G401.6 (cell line): ENCODE results near the gene R3HCC1L.
"Not testable (repeated sequence)": the region's sequence is repeated elsewhere in the genome, so short reads cannot be mapped to it uniquely, and the experiment has no call there.

Experiments used
- FAIRE-seq: peaks from 2 replicates; lab custom pipeline; 2012; peaks lifted over from hg19 to GRCh38; lab: Jason Lieb, UNC

Gene R3HCC1L

DNA sequence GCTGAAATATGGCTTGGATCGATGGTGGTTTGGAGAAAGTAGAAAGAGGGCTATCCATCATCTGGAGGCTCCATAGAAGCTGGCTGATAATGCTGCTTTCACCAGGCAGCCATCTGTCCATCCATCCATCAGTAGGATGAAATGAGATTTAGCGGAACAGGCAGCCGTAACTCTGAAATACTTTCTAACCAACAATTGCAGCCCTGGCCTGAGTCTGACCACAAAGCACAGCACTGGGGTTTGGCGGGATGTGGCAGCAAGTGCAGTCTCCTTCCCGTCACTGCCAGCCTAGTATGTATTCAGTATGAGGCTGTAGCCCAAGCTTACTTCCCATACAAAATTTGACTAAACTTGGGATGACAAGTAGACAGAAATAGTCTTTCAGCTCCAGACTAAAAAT, 38.0 kb downstream of the R3HCC1L start:
- FAIRE-seq = no peak

DNA sequence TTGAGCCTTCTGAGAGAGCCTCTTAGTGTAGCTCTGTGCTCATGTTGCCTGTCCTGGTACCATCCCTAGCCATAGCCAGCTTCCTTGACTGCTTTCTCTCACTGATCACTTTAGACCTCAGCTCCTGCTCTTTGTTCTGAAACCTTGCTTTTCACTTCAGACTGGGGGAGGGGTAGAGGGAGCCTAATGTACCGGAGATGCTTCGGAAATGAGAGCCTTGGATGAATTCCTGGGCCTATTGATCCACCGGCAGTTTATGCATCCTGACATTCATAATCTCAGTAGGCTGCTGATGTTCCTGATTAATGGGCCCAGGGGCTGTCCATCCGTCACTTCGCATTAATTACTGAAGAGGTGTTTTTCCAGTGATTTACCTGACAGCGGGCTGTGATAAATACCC, 38.8 kb downstream of the R3HCC1L start:
- FAIRE-seq = no peak

DNA sequence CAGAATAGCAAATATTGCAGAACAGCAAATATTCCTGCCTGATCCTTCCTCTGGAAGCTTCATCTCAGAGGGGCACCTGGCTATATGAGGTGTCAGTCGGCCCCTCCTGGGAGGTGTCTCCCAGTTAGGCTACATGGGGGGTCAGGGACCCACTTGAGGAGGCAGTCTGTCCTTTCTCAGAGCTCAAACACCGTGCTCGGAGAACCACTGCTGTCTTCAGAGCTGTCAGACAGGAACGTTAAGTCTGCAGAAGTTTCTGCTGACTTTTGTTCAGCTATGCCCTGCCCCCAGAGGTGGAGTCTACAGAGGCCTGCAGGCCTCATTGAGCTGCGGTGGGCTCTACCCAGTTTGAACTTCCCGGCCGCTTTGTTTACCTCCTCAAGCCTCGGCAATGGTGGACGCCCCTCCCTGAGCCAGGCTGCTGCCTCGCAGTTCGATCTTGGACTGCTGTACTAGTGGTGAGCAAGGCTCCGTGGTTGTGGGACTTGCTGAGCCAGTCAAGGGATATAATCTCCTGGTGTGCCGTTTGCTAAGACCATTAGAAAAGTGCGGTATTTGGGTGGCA, 48.0 kb downstream of the R3HCC1L start:
- FAIRE-seq = not testable (repeated sequence)

DNA sequence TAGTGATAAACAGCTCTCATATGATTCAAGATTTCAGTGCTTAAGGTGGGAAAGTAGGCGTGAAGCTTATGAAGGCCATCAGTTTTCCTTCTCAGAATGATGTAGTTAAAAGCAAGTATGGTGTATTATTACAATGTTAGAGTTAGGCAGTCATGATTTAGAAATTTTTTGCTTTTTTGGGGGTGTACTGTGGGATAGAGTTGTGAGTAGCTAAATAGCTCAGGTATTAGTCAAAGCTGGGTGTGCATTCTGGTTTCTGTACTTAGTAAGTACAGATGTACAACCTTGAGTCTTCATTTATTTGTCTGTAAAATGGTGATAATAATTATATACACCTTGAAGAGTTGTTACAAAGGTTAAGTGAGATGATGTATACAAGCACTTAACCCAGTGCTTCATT, 52.2 kb downstream of the R3HCC1L start:
- no peak for FAIRE-seq

DNA sequence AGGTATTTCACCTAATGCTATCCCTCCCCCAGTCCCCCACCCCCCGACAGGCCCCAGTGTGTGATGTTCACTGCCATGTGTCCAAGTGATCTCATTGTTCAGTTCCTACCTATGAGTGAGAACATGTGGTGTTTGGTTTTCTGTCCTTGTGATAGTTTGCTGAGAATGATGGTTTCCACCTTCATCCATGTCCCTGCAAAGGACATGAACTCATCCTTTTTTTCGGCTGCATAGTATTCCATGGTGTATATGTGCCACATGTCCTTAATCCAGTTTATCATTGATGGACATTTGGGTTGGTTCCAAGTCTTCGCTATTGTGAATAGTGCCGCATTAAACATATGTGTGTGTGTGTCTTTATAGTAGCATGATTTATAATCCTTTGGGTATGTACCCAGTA, 56.3 kb downstream of the R3HCC1L start:
- not testable (repeated sequence) for FAIRE-seq

- FAIRE-seq = no peak
Measured at GRCh38 chr10:98193037-98193436, 58.6 kb downstream of the R3HCC1L start.

DNA sequence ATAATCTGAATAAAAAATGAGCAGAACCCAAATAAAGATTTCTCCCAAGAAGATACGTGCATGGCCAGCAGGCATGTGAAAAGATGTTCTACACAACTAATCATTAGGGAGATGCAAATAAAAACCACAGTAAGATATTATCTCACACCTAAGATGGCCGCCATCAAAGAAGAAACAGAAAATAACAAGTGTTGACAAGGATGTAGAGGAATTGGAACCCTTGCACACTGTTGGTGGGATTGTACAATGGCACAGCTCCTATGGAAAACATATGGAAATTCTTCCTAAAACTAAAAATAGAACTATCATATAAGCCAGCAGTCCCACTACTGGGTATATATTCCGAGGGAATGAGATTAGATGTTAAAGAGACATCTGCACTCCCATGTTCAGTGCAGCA, 60.2 kb downstream of the R3HCC1L start:
- FAIRE-seq = no peak

DNA sequence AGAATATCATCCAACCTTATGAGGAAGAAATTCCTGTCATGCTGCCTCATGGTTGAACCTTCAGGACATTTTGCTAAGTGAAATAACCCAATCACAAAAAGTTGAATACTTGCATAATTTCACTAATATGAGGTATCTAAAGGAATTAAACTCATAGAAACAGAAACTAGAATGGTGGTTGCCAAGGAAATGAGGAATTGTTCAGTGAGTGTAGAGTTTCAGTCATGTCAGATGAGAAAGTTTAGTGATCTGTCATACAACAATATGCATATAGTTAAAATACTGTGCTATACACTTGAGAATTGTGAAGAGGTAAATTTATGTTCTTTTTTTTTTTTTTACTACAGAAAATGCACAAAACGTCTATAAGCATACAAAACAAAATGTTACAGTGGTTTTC, 60.7 kb downstream of the R3HCC1L start:
- FAIRE-seq = no peak

- no peak for FAIRE-seq
Measured at GRCh38 chr10:98196985-98197384, 62.5 kb downstream of the R3HCC1L start.

DNA sequence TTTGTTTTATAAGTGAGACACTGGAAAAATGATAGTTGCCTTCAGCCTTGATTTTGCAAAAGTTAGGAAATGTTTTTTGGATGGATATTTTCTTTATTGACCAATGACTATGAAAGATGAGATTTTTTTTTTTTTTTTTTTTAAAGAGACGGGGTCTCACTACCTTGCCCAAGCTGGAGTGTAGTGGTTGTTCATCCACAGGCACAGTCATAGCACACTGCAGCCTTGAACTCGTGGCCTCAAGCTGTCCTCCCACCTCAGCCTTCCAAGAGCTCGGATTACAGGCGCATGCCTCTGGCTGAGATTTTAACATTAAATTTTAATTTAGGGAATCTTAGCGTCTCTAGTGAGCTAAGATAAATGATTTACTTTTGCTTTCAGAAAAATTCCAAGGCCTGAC, 67.3 kb downstream of the R3HCC1L start:
- FAIRE-seq = no peak

DNA sequence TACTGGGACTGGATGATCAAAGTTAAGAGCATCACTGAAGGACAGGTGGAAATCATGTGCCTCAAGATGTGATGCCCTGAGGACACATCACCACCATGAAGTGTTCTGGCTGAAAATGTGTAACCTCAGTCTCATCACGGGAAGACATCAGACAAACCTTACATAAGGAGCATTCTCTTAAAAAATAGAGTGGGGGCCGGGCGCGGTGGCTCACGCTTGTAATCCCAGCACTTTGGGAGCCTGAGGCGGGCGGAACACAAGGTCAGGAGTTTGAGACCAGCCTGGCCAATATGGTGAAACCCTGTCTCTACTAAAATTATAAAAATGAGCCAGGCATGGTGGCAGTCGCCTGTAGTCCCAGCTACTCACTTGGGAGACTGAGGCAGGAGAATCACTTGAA, 67.9 kb downstream of the R3HCC1L start:
- no peak for FAIRE-seq

- no peak for FAIRE-seq
Measured at GRCh38 chr10:98205351-98205750, 70.9 kb downstream of the R3HCC1L start.

DNA sequence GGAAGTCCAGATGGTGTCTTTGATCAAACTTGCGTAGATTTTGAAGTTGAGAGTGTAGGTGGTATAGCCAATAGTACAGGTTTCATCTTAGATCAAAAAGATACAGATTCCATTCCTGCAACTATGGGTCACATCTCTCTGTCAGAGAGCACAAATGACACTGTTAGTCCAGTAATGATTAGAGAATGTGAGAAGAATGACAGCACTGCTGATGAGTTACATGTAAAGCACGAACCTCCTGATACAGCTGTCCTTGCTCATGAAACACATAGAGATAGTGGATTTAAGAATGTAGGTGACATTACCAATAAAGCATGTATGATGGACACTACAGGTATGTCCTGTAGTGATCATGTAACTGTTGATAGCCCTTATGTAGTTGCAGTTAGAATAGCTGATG, 74.5 kb downstream of the R3HCC1L start:
- no peak for FAIRE-seq

GRCh38 chr10:98209441-98209840, 75.0 kb downstream of the R3HCC1L start:
- no peak for FAIRE-seq

GRCh38 chr10:98212196-98212595, 77.7 kb downstream of the R3HCC1L start:
- FAIRE-seq = no peak

DNA sequence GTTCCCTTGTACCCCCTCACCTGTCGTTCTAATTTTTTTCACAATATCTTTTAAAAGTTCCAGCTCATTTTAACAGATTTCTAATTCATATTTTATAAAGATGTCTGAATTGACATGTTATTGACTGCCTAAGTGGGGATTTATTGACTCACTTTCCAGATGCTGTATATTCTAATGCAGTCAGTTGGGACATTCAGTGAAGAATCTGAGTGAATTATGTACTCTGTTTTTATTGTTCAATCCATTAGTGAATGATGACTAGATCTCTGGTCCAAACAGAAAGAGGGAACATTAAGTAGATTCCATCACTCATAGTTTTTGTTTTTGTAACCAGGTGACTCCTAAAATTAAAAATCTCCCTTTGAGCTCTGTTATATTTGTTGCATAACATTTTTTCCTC, 79.3 kb downstream of the R3HCC1L start:
- no peak for FAIRE-seq

GRCh38 chr10:98215373-98215772, 80.9 kb downstream of the R3HCC1L start:
- peak; percentile 60 for FAIRE-seq

DNA sequence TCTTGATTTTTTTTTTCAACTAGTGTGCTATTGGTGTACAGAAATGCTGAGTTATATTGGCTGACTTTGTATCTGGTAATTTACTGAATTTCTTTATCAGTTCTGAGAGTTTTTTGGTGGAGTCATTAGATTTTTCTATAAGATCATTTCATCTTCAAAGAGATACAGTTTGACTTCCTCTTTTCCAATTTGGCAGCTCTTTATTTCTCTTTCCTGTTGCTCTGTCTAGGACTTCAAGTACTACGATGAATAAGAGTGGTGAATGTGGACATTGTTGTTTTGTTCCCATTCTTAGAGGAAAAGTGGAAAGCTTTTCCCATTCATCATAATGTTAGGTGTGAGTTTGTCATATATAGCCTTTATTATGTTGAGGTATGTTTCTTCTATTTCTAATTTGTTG, 83.3 kb downstream of the R3HCC1L start:
- FAIRE-seq = no peak

DNA sequence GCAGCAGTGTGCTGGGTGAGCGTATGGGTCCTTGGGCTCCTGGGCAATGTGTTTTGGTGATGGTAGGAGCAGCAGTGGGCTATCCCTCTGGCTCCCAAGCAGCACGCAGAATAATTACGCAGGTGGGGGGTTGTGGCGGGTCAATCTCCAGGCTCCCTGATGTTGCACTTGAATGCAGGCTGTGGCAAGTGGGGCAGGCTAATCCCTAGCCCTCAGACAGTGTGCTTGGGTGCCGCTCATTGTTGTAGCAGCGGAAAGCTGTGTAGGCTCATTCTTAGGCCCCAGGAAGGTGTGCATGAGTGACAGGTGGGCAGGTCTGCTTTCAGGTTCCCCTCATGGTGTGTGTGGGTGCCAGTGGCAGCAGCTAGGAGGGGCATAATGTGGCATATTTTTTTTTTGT, 89.4 kb downstream of the R3HCC1L start:
- FAIRE-seq = no peak

- FAIRE-seq = no peak
Measured at GRCh38 chr10:98224509-98224908, 90.1 kb downstream of the R3HCC1L start.

DNA sequence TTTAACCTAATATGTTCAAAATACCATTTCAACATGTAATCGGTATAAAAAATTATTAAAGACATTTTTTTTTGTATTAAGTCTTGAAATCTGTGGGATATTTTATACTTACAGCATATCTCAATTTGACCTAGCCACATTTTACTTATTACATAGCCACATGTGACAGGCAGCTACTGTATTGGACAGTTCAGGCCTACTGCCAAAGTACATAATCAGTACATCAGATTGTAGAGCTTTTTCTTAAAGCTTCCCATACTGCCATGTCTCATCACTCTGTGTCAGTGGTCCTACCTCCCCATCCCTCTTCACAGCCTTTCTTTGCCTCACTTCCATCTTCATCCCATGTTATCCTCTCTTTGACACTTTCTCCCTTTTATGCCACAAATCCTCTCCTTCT, 90.5 kb downstream of the R3HCC1L start:
- FAIRE-seq = no peak

- no peak for FAIRE-seq
Measured at GRCh38 chr10:98226508-98227144, 92.2 kb downstream of the R3HCC1L start.

- FAIRE-seq = not testable (repeated sequence)
Measured at GRCh38 chr10:98227713-98228112, 93.3 kb downstream of the R3HCC1L start.

DNA sequence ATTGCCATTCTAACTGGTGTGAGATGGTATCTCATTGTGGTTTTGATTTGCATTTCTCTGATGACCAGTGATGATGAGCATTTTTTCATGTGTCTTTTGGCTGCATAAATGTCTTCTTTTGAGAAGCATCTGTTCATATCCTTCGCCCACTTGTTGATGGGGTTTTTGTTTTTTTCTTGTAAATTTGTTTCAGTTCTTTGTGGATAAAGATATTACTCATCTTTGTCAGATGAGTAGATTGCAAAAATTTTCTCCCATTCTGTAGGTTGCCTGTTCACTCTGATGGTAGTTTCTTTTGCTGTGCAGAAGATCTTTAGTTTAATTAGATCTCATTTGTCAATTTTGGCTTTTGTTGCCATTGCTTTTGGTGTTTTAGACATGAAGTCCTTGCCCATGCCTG, 93.8 kb downstream of the R3HCC1L start:
- FAIRE-seq = not testable (repeated sequence)

GRCh38 chr10:98231417-98231816, 97.0 kb downstream of the R3HCC1L start:
- no peak for FAIRE-seq
